Activated CD4-positive, alpha-beta T cell treated with anti-CD3 and anti-CD28 coated beads, Interleukin-10, Interleukin-2, amounts not matched to agents 100 ng/mL and 50 ng/mL, durations not matched to agents 16 hours and 8 hours (primary cell): ENCODE measurements around the gene ASPHD2.
A peak's percentile ranks its signal among the peaks of the same experiment; 100 is the strongest.
"Not testable (repeated sequence)": the region's sequence is repeated elsewhere in the genome, so short reads cannot be mapped to it uniquely, and the experiment has no call there.

Experiments
- DNase-seq: peaks from one replicate; pipeline ENCODE4 v3.0.0-alpha.2; 2020

Gene ASPHD2

DNA sequence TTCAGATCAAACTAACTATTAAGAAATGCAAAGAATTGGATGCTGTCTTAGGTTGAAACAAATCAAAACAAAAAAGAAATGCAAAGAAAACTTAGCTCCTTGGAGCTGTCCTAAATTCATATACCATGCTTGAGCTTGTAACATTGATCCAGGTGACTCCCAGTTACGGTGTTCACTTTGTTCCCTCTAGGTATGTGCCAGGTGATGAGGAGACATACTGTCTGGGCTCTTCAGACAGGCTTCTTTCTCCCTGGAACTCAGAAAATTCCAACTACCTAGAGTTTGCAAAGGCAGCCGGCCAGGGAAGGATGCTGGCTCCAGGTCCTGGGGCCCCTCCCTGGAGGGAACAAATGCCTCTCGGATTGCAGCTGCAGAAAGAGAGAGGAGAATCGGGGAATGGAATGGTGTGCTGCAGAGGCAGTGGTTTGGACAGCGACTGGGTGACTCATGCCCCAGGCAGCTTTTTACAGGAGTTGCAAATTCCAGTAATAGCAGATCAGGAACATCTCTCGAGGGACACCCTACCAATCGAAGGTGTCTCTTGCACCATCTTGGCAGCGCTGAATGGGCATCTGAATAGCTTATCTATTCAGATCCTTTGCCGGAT lies 12.3 kb upstream of the ASPHD2 start:
- no peak for DNase-seq

DNA sequence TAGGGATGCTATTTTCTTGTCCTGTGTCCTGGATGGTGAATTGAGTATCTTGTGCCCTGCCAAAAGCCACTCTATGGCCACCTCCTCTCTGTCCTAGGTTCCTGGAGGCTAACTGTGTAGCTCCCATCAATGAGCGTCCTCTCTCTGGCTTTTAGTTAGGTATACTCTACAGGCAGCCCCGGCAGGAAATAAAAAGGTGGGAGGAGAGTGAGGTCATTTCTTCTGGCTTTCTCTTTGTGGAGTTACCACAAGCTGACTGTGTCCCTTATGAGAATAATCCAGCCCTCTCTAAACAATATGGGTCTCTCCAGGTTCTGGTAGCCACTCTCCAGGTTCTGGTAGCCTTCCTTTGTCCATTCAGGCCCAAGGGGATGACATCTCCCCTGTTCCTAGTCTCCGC lies 11.7 kb upstream of the ASPHD2 start:
- no peak for DNase-seq

DNA sequence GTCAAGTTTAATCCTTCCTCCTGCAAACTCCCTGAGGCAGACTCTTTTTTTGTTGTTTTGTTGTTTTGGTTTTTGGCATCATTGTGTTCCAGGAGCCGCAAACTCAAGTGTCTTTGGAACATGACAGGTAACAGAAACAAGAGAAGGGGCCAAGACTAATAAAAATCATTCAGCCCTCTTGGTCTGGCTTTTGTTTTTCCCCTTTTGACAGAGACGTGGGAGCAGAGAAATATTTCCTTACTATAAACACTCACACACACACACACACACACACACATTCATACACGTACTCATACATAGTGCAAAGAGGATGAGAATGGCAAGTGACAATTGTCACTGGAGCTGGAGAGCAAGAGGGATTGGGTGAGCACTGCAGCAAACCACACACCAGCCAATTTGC lies 10.4 kb upstream of the ASPHD2 start:
- DNase-seq = no peak

DNA sequence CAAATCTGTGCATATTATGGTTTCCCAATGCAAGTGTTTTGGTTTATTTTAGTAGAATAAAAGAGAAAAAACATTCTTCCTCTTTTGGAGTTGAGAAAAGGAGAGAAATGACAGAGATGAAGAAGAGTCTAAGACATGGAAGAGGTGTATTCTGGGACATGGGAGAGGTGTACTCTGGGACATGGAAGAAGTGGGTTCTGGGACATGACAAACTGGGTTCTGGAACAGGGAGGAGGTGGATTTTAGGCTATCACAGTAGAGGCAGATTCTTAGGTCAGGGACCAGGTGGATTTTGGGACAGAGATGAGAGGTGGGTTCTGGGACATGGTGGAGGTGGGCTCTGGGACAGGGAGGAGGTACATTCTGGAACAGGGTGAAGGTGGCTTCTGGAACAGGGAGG lies 2.1 kb upstream of the ASPHD2 start:
- DNase-seq = no peak

DNA sequence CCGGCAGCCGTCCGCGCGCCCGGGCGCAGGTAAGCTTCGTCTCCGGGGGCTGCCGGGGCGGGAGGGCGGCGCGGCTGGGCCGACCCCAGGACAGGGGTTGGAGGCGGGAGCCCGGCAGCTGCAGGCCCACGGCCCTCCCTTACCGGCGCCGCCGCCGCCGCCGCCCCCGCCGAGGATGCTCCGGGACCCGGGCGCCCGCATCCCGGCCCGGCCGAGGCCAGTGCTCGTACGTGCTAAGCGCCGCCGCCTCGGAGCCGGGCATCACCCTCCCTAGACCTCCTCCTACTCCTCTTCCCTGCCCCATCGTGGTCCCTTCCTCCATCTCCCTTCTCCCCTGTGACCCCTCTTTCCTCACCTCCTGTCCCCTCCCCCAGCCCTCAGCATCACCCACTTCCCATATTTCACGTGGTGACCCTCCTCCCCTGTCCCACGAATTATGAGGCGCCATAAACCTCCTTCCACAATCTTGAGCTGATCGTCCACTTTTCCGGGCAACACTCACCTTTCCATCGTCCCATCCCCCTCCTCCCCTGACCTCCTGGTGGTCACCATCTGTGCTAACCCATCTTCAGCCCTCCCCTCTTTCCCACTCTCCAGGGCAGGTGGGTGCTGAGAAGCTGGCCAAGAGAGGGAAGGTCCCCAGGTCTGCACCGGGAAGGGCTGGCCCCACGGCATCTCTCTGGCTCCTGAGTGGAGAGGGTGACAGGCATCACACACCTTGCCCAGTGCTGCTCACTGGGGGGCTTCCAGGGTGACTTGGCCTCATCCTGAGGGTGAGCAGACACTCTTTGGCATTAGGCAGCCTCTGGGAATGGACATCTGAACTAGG lies 612 bp downstream of the ASPHD2 start:
- DNase-seq = peak; percentile 26

DNA sequence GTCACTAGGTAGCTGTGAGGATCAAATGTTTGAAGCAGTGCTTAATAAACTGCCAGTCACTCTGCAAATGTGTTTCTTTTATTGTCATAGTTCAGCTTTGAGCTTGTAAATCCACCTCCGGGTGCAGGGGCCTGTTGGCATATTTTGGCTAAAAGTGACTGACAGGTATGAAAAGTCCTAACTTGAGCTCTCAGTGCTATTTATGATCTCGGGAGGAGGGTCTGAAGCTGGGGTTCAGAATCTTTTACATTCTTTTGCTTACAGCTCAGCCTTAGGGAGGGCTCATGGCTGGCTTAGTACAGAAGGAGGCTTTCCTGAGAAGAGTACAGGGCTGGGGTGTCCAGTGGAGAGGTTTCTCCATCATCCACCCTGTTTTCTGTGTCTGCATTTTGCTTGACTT lies 1.5 kb downstream of the ASPHD2 start:
- DNase-seq = peak; percentile 24

DNA sequence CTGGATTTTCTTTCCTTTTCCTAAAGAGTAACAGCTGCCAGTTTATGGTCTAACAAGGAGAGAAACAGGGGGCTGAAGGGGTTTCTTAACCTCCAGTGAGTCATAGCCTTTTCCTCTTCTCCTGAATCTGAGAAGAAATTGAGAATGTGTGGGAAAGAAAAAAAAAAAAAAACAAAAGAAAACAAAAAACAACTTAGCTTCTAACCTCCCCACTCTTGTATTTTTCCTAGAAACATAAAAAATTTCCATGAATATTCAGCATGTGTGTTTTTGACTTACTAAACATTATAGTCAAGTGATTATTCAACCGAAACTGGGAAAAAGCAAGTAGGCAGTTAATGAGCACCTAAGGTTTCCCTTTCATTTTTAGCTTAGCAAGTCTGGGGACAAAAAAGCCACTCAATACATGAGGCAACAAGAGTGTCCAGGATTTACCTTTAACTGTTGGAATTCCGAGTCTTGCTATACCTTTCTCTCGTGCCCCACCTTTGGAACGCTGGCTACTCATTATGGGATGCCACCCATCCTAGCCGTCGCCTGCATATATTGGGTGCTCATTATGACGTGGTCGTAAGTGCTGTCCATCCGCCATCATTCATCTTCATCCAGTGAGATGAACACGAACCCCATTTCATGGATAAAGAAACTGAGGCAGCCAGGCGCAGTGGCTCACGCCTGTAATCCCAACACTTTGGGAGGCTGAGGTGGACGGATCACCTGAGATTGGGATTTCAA lies 2.4 kb downstream of the ASPHD2 start:
- DNase-seq = peak; percentile 68

DNA sequence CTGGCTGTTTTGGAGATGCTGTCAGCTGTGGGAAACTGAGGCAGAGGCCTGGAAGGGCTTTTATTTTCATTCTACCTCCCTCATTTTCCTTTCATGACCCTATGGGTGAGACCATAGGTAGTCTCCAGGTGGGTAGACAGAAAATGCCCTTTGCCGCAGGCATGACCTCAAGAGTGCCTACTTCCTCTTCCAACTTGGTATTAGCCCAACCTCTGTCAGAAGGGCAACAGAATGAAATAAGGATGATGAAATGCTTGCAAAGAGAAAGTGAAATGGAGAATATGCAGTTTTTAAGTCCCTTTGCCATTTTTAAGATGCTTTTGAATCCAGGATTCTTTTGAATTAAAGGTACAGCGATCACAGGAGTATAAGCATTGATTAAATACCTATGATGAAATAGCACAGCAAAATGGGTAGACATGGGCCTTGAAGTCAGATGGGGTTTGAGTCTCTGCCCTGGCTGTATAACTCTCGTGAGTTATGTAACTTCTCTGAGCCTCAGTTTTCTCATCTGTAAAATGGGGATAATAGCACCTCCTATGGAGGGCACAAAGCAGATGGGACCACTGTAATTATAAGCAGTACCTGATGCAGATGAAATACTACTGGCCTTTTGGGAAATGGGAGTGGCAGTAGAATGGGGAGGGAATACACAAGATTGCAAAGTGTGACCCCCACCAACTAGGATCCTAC lies 3.7 kb downstream of the ASPHD2 start:
- DNase-seq = peak; percentile 6

DNA sequence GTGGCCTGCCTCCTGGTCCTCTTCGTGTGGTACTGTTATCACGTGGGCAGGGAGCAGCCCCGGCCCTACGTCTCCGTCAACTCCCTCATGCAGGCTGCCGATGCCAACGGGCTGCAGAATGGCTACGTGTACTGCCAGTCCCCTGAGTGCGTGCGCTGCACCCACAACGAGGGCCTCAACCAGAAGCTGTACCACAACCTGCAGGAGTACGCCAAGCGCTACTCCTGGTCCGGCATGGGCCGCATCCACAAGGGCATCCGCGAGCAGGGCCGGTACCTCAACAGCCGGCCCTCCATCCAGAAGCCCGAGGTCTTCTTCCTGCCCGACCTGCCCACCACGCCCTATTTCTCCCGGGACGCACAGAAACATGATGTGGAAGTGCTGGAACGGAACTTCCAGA lies 4.7 kb downstream of the ASPHD2 start:
- DNase-seq = no peak

DNA sequence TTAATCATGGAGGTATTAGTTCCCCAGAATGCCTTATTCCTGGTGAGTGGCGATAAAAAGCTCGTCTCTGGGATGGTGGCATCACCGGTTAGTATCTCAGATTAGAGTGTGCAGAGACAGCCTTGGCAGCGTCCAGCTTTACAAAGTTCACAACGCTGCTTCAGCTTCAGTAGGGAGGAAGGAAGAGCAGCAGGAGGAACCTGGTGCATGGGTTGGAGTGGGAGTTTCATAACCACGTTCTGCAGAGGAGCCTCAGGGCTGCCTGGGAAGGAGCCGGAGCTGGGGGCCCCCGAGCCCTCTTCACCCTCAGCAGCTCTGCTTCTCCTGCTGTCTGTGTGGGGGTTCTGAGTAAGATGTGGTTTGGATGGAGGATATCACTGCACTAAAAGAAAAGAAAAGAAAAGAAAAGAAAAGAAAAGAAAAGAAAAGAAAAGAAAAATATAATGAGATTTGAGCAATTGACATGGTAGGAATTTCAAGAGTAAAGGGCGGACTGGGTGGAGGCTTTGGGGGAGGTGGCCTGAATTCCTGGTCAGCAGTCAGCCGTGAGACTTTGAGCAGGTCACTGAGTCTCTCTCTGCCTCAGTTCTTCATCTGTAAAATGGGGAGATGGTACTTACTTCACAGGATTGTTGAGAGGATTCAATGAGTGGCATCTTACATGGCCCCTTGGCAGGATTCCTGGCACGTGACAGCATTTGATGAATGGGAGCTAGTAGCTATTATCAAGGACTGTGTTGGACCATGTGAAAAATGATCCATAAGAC lies 6.5 kb downstream of the ASPHD2 start:
- no peak for DNase-seq

DNA sequence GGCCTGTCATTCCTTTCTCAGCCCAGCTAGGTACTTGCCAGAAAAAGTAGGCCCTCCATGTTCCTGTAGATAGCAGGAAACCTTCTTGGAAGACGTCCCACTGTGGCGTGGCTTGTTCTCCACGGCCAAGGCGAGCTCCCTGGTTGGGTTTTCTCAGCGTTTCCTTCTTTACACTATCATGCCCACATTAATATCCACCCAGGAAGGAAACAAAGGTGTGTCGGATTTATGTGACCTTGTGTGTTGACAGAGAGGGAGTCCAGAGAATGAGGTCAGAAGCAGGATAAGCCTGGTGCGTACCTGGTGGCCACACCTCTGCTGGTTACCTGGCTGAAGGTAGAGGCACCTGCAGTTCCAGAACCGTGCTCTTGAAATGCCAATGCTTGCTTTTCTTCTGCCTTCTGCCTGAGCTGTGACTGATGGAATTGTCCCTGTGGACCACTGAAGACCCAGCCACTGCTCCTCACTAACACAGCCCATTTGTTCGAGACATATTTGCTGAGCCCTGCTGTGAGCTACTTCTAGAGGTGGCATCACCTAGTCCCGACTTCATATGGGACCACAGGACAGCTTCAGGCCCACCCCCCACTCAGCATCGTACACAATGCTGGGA lies 7.9 kb downstream of the ASPHD2 start:
- no peak for DNase-seq

DNA sequence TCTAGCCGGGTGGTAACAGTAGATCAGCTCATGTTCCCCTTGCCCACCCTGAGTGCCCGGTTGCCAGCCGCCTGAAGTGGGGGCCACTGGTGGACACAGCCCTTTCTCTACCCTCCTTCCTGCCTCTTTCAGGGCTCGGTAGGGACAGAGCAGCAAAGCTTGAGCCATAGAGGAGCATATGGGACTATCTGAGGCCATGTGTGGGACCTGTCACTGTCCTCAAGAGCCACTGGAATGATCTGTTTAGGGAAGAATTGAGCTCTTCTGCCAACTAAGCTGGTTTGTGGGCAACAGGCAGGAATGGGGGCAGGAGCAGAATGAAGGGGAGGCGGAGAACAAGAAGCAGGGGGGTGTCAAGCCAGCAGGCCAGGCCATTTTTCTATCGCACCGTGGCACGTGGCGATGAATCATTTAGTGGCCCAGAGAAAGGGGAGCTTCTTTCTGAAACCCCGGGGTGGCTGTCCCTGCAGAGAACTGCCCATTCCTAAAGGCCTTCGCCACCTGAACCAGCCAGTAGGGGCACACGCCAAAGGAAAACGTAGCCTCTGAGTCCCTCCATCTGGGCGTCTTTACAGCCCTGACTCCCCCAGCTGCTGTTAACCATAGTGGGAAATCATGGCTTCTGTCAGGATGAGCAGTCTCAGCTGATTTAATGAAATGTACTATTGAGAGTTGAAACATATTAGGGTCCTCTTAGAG lies 8.8 kb downstream of the ASPHD2 start:
- no peak for DNase-seq

DNA sequence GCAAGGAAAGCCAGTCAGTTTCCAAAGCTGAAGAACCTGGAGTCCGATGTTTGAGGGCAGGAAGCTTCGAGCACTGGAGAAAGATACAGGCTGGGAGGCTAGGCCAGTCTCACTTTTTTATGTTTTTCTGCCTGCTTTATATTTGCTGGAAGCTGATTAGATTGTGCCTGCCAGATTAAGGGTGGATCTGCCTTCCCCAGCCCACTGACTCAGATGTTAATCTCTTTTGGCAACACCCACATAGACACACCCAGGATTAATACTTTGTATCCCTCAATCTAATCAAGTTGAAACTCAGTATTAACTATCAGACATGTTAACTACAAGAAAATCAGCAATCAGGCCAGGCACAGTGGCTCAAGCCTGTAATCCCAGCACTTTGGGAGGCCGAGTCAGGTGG lies 9.7 kb downstream of the ASPHD2 start:
- not testable (repeated sequence) for DNase-seq

DNA sequence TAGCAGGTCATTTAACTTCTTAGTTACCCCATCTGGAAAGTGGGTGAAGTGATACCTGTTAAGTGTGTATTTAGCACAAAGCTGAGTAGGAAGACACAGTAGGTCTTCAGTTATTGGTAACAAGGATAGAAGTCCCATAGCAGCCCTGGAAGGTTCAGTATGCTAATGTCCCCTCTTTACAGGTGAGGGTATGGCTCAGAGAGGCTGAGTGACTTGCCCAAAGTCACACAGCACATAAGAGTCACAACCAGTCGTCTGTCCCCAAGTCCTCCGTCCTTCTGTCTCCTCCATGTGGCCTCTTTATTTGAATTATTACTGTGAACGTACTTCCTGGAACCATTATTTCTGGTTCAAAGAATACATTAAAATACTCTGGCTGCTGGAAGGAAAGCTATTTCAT lies 10.5 kb downstream of the ASPHD2 start:
- no peak for DNase-seq

DNA sequence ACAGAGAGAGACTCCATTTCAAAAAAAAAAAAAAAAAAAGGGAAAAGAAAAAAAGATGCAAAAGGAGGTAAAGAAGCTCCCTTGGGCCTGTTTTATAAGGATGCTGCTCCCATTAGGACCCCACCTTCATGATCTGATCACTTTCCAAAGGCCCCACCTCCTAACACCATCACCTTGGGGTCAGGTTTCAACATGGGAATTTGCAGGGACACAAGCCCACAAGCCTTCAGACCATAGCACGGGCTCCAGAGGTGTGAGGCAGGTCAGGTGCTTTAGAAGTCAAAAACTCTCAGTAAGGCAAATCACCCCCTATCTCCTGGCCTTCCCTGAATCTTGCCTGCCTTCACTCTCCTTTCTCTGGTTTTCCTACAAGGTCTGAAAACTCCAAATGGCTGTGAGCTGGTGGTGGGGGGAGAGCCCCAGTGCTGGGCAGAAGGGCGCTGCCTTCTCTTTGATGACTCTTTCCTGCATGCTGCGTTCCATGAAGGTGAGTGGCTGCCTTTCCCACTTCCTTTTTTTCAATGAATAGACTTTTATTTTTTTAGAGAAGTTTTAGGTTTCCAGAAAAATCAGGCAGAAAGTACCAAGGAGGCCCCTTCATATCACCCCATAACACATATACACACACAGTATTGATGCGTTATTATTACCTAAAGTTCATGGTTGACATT lies 13.2 kb downstream of the ASPHD2 start:
- no peak for DNase-seq

DNA sequence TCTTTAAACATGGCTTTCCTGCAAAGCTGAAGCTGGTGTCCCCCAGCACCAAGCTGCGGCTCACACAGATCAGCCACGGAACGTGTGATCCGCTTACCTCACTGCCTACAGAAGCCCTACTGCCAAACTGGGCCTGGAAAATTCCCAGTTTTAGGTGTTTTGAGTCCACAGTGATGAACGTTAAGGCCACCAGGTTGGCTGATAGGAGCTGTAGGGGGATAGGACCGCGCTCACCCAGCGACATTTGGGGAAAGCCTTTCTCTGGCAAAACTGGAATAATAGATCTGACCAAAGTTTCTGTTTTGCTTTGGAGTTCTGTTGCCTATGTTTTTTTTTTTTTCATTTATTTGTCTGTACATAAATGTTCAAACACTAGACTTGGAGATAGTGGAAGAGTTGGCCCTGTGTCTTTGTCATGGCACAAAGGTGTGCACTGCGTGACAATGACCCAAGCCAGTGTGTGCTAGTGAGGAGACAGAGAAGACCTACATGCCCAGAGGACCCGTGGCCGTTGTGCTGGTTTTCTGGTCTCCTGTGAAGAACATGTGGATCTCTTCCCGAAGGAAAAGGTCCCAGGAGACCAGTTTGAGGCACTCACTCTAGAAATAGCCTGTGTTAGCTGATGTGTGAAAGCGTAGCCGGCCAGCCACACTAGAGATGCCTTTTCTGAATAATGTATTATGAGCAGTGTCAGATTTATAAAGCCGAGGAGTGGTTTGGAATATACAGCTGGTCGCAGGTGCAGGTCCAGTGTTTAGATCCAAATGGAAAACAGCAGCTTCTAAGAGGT lies 15.0 kb downstream of the ASPHD2 start:
- DNase-seq = no peak

DNA sequence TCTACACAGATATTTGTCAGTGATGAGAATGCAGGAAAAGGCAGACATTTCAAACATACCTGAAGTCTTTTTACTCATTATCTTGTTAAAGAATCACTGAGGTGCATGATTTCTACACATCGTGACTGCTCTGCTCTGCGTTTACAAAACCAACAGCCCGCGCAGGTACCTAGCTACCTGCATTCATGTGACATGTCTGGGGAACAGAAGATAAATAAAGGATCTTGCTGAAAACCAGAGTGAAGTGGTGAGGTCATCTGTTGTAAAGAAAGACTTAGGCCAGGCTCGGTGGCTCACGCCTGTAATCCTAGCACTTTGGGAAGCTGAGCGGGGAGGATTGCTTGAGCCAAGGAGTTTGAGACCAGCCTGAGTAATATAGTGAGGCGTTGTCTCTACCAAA lies 15.7 kb downstream of the ASPHD2 start:
- no peak for DNase-seq

DNA sequence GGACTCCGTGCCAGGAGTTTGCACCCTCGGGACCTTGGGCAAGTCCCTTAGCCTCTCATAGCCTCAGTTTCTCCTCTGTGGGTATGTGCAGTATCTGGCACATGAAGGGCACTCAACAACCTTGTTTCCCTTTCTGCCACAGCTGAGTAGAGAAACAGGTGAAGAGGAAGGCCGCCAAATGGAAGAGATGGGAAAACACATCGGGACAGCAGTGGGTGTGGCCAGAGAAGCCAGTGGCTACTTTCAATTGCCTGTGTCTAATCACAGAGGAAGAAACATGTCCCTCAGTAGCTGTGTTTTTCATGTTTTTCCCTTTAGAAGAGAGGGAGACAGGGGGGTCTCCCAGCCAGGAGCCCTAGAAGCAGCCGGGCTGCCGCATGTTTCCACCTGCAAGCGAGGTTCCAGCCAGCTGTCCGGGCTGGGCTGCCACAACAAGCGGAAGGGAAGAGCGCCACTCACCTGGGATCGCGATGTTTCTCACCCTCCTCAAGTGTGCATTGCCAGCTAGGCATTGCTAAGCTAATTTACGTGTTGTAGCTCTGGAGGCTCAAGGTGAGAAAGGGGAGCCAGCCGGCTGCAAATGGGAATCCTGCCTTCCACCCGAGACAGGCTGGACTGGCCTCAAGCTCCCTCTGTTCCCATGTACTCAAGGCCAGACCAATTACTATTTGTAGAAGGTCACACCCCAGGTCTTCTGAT lies 16.7 kb downstream of the ASPHD2 start:
- no peak for DNase-seq

DNA sequence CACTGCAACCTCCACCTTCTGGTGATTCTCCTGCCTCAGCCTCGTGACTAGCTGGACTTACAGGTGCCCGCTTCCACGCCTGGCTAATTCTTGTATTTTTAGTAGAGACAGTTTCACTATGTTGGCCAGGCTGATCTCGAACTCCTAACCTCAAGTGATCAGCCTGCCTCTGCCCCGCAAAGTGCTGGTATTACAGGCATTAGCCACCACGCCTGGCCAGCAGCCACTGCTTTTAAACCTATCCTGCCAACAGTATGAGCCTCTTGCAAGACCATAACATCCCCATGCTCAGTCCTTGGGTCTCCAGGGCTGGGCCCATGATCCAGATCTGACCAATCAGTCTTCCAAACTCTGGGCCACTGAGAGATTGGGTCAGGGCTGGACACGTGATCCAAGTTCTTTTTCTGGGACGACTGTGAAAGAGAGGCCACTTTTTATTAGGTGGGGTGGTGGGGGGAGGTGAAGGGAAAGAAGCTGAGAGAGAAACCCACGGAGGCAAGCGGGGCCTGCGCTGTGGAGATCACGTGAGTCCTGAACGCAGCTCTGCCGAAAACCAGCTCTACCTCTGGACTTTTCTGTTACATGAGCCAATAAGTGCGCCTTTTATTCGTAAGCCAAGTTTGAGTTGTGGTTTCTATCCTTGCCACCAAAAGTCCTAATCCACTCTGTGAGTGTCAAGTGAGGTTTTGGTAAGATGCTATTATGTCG lies 17.9 kb downstream of the ASPHD2 start:
- no peak for DNase-seq
